SU-DHL-6 (cell line): Measurements from ENCODE around the gene NSF.

Experiments
- H2AFZ ChIP-seq: fragments of 200-600 bp; sonication (generic); 2 replicates; pipeline ENCODE4 v1.6.1; 2014; ENCODE audit warnings: low read depth, mild to moderate bottlenecking, moderate library complexity, mixed read lengths, antibody characterized with exemption, low read length; ENCODE audit not compliant: severe bottlenecking
- H3F3A ChIP-seq: fragments of 200-600 bp; shearing (Covaris generic); 2 replicates; pipeline ENCODE4 v1.6.0; 2016; ENCODE audit warnings: antibody characterized with exemption, mild to moderate bottlenecking; ENCODE audit not compliant: insufficient read depth
- H3K27ac ChIP-seq: fragments of 200-600 bp; sonication (generic); 2 replicates; pipeline ENCODE4 v1.5.1; 2016; ENCODE audit warnings: low read depth, mild to moderate bottlenecking, low read length, moderate library complexity, mixed read lengths
- H3K27me3 ChIP-seq: fragments of 200-600 bp; sonication (generic), shearing (Covaris generic); 2 replicates; pipeline ENCODE4 v1.6.0; 2014; ENCODE audit warnings: mild to moderate bottlenecking, low read length
- H3K36me3 ChIP-seq: fragments of 200-600 bp; sonication (generic); 2 replicates; pipeline ENCODE4 v1.6.1; 2014; ENCODE audit warnings: mild to moderate bottlenecking, low read length, mixed read lengths
- H3K4me2 ChIP-seq: fragments of 300-600, 200-600 bp; shearing (Covaris generic), sonication (generic); 2 replicates; pipeline ENCODE4 v1.6.0; 2014; ENCODE audit warnings: low read length, low read depth, mild to moderate bottlenecking; ENCODE audit not compliant: poor library complexity, severe bottlenecking
- H3K4me3 ChIP-seq: fragments of 200-600 bp; sonication (generic); 2 replicates; pipeline ENCODE4 v1.5.1; 2014; ENCODE audit warnings: antibody characterized with exemption, low read length, mild to moderate bottlenecking, mixed read lengths; ENCODE audit not compliant: insufficient read depth, poor library complexity, severe bottlenecking
- H3K79me2 ChIP-seq: fragments of 200-600 bp; sonication (generic); 2 replicates; pipeline ENCODE4 v1.6.1; 2014; ENCODE audit warnings: mild to moderate bottlenecking, low read length, moderate library complexity; ENCODE audit not compliant: insufficient read depth
- H3K9ac ChIP-seq: fragments of 200-600 bp; sonication (generic); 2 replicates; pipeline ENCODE4 v1.7.0; 2014; ENCODE audit warnings: mild to moderate bottlenecking, low read length
- H3K9me2 ChIP-seq: fragments of 200-600 bp; sonication (generic); replicated peaks from 2 replicates; pipeline ENCODE4 v1.6.1; 2014; ENCODE audit warnings: low read length; ENCODE audit not compliant: insufficient read depth
- H3K9me3 ChIP-seq: fragments of 200-600 bp; sonication (generic); 2 replicates; pipeline ENCODE4 v1.6.1; 2014; ENCODE audit warnings: low read length, mixed read lengths; ENCODE audit not compliant: insufficient read depth
- H4K20me1 ChIP-seq: fragments of 200-600 bp; sonication (generic); 2 replicates; pipeline ENCODE4 v1.6.1; 2014; ENCODE audit warnings: low read depth, mild to moderate bottlenecking, antibody characterized with exemption, low read length, moderate library complexity, mixed read lengths
- CTCF ChIP-seq: fragments of 200-600 bp; sonication (generic); IDR thresholded peaks from one replicate; pipeline ENCODE4 v1.5.1; 2017; ENCODE audit warnings: antibody characterized with exemption, mild to moderate bottlenecking, low read length, moderate library complexity; ENCODE audit not compliant: insufficient read depth, poor library complexity, severe bottlenecking
- EZH2phosphoT487 ChIP-seq: fragments of 200-600 bp; sonication (generic), shearing (Covaris generic); conservative IDR thresholded peaks from 2 replicates; pipeline ENCODE4 v1.6.1; 2018; ENCODE audit warnings: mild to moderate bottlenecking, antibody characterized with exemption, low read length, moderate library complexity, mixed read lengths

NSF gene

GRCh38 chr17:46771561-46772474 is 181.3 kb downstream of the NSF start:
- H3K27me3 ChIP-seq: no peaks in the 10 kb centered on the region
- H3K79me2 ChIP-seq: no peaks in the 10 kb centered on the region
- no peaks in the 10 kb centered on the region for H3K36me3 ChIP-seq
- no peaks in the 10 kb centered on the region for H3F3A ChIP-seq
- H3K9me2 ChIP-seq: no peaks in the 10 kb centered on the region
- H3K9me3 ChIP-seq: no peaks in the 10 kb centered on the region
- peak overlapping the region; percentile 64 for H3K4me2 ChIP-seq
- H3K27ac ChIP-seq: no peak overlapping the region
- no peak for TF ChIP-seq CTCF
- H4K20me1 ChIP-seq: no peaks in the 10 kb centered on the region
- peak overlapping the region; percentile 69 for H2AFZ ChIP-seq
- H3K9ac ChIP-seq: peak overlapping the region; percentile 53
- H3K4me3 ChIP-seq: peak overlapping the region; percentile 68

- H3F3A ChIP-seq: no peaks in the 10 kb centered on the region
- H3K9me2 ChIP-seq: no peaks in the 10 kb centered on the region
- H3K9me3 ChIP-seq: no peaks in the 10 kb centered on the region
- TF ChIP-seq EZH2phosphoT487 (no peak), CTCF (no peak)
- peak overlapping the region; percentile 49; the same call in 1 of the 2 replicates for H3K9ac ChIP-seq
- H4K20me1 ChIP-seq: no peaks in the 10 kb centered on the region
- H3K27me3 ChIP-seq: no peaks in the 10 kb centered on the region
- no peaks in the 10 kb centered on the region for H3K36me3 ChIP-seq
- no peak overlapping the region for H3K27ac ChIP-seq
- H2AFZ ChIP-seq: peak overlapping the region; percentile 69
- H3K4me3 ChIP-seq: peak overlapping the region; percentile 68
- no peaks in the 10 kb centered on the region for H3K79me2 ChIP-seq
- H3K4me2 ChIP-seq: peak overlapping the region; percentile 64
Observed at GRCh38 chr17:46772475-46773220, 182.2 kb downstream of the NSF start.

GRCh38 chr17:46773221-46773605 is 182.7 kb downstream of the NSF start:
- no peaks in the 10 kb centered on the region for H3K27me3 ChIP-seq
- no peaks in the 10 kb centered on the region for H3K9me3 ChIP-seq
- H3K36me3 ChIP-seq: no peaks in the 10 kb centered on the region
- no peaks in the 10 kb centered on the region for H4K20me1 ChIP-seq
- no peaks in the 10 kb centered on the region for H3F3A ChIP-seq
- no peak overlapping the region for H3K4me3 ChIP-seq
- no peaks in the 10 kb centered on the region for H3K79me2 ChIP-seq
- no peaks in the 10 kb centered on the region for H3K9me2 ChIP-seq
- H3K9ac ChIP-seq: no peak overlapping the region
- H3K4me2 ChIP-seq: no peak overlapping the region
- TF ChIP-seq EZH2phosphoT487: no peak
- no peak for TF ChIP-seq CTCF
- H2AFZ ChIP-seq: no peak overlapping the region
- no peak overlapping the region for H3K27ac ChIP-seq
